ENCODE data around the gene EPHA6.

DNA sequence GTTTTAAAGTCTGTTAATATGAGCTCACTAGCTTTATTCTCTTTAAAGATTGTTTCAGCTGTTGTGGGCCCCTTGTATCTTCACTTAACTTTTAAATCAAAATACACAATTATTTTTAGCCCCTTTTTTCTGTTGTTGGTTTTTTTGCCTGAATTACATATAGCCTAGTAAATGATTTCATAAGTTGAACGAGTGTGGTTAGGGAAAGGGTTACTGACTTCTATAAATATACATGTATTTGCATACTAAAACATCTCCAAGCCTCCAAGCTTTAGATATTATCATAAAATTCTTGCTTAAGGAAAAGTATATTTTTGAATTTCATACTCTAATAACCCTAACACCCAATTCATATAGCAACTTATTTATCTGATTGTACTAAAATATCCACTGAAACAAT lies 877.0 kb downstream of the EPHA6 start:
- TF ChIP-seq, protein P1, sequence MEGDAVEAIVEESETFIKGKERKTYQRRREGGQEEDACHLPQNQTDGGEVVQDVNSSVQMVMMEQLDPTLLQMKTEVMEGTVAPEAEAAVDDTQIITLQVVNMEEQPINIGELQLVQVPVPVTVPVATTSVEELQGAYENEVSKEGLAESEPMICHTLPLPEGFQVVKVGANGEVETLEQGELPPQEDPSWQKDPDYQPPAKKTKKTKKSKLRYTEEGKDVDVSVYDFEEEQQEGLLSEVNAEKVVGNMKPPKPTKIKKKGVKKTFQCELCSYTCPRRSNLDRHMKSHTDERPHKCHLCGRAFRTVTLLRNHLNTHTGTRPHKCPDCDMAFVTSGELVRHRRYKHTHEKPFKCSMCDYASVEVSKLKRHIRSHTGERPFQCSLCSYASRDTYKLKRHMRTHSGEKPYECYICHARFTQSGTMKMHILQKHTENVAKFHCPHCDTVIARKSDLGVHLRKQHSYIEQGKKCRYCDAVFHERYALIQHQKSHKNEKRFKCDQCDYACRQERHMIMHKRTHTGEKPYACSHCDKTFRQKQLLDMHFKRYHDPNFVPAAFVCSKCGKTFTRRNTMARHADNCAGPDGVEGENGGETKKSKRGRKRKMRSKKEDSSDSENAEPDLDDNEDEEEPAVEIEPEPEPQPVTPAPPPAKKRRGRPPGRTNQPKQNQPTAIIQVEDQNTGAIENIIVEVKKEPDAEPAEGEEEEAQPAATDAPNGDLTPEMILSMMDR (IDR thresholded peaks at IDR 0.05): no peak
- TF ChIP-seq EZH2 (IDR thresholded peaks at IDR 0.05): no peak

All from neural progenitor cell (in vitro differentiated cells).